Hepatocyte (in vitro differentiated cells): Measurements from ENCODE around the gene FAXC.

ENCODE experiments used
- EZH2 ChIP-seq: fragments of 200-600 bp; sonication (generic); IDR thresholded peaks from 2 replicates; pipeline ENCODE4 v1.6.1; 2016; ENCODE audit warnings: antibody characterized with exemption, mild to moderate bottlenecking, borderline replicate concordance
- TF ChIP-seq, protein P1 (sequence below): fragments of 200-600 bp; sonication (generic); IDR thresholded peaks from 2 replicates; pipeline ENCODE4 v1.5.1; 2016; ENCODE audit warnings: antibody characterized with exemption, mild to moderate bottlenecking; ENCODE audit not compliant: poor library complexity

DNA sequence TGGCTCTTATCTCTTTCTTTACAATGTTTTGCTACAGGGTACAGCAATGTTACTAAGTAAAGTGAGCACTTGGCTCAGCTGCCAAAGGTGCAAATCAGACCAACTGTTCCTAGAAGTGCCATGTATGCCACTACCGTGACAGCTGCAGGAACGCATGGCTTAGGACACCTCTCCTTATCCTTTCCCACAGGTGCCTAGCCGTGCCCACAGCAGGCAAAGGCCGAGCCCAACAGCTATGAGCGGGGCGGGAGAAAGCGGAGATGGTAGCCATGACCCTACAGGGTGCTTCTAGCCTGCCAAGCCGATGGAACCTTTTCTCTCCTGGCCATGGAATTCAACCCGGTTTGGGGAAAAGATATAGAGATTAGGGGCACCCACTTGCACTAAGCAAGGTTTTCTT lies 97.1 kb downstream of the FAXC start:
- TF ChIP-seq, protein P1, sequence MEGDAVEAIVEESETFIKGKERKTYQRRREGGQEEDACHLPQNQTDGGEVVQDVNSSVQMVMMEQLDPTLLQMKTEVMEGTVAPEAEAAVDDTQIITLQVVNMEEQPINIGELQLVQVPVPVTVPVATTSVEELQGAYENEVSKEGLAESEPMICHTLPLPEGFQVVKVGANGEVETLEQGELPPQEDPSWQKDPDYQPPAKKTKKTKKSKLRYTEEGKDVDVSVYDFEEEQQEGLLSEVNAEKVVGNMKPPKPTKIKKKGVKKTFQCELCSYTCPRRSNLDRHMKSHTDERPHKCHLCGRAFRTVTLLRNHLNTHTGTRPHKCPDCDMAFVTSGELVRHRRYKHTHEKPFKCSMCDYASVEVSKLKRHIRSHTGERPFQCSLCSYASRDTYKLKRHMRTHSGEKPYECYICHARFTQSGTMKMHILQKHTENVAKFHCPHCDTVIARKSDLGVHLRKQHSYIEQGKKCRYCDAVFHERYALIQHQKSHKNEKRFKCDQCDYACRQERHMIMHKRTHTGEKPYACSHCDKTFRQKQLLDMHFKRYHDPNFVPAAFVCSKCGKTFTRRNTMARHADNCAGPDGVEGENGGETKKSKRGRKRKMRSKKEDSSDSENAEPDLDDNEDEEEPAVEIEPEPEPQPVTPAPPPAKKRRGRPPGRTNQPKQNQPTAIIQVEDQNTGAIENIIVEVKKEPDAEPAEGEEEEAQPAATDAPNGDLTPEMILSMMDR = no peak
- TF ChIP-seq EZH2 = no peak
